ENCODE data around the gene EPB41L5.
"Not testable (repeated sequence)": the region's sequence is repeated elsewhere in the genome, so short reads cannot be mapped to it uniquely, and the experiment has no call there.

Gene EPB41L5

DNA sequence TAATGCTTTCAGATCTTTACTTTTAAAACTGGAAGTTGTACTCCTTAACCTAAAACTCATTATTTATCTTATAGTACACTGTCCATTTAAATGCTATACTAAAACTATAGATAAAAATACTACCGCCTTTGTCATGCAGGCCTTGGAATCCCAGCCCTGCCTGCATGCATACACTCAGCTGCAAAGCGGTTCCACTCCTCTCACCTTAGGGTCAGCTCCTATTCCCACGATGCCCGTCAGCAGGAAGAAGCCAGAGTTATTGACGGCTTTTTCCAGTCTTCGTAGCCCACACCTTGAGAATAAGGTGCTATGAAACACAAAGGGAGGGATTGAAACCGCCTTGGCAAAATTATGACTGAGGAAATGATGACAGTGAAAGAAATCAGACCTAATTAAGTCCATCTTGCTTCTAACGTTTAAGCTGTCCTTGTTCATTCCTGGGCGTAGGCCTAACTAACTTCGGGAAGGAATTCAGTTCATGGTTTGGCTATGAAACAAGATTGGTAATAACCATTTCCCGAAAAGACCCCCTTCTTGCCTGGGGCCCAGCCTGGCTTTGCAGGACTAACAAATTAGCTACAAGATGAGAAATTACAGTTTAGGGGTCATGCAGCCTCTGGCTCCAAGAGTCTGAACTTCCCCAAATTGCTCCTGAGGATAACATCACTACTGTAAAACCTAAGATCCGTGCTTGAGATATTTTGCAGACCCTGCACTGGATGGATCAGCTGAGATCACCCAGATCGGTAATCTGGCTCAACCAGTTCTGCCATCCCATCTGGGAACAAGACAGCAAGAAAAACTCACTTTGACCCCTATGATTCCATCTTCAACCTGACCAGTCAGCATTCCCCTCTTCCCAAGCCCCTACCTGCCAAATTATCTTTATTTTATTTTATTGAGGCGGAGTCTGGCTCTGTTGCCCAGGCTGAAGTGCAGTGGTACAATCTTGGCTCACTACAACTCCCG, 17.1 kb downstream of the EPB41L5 start:
- no peak for DNase-seq

DNA sequence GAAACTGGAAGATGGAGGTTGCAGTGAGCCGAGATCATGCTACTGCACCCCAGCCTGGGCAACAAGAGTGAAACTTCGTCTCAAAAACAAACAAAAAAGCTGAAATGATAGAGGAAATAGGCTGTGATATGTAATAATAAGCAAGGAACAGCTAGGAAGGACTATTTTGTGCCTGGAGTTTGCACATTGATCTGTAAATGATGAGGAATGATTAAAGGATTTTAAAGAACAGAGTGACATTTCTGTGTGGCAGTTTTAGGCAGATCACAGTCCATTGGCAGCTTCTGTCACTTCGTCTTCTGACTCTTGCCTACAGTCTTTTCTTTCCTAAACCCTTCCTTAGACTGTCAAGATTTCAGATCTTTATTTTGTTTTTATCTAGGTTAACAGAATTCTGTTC, 19.4 kb downstream of the EPB41L5 start:
- no peak for DNase-seq

DNA sequence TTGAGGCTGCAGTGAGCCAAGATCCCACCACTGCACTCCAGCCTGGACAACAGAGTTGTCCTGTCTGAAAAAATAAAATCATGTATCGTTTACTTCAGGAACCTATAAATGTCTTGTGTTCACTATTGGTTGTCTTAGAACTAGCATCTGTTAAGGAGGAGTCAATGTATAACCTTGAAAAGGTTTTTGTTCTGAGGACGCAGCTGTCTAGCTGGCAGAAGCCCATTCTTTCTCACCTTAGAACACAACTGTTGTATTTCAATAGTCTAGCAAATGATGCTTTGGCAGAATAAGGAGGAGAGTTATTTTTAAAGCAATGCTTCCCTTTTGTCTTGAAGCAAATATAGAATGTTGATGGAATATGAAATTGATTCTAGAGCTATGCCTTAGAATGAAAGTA, 21.1 kb downstream of the EPB41L5 start:
- no peak for DNase-seq

DNA sequence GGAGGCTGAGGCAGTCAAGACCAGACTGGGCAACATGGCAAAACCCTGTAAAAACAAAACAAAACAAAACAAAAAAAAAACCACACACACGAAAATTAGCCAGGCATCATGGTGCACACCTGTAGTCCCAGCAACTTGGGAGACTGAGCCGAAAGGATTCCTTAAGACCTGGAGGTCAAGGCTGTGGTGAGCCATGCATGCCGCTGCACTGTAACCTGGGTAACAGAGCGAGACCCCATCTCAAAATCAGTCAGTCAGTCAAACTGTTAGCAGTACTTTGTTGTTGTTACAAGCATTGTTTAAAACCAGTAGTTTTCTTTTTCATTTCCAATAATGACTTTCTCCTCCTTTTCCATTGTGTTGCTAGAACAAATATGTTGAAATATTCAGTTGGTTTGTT, 21.7 kb downstream of the EPB41L5 start:
- DNase-seq: no peak

DNA sequence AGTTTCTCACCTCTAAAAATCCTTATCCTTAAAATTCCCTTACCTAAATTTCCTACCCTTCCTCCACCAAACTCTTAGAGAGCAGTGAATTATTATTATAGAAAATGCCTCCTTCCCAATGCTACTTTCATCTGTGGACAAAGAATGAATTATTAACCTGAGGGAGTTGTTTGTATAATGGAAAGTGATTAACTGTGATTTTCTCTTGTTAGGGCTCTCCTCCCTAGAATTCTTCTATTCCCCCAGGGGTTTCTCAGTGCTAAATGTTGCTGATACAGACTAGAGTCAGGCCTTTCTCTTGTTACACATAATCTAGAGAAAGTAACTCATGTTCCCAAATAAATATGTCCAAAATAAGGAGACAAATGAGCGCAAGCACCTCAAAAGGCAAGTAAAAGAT, 23.3 kb downstream of the EPB41L5 start:
- DNase-seq: no peak

DNA sequence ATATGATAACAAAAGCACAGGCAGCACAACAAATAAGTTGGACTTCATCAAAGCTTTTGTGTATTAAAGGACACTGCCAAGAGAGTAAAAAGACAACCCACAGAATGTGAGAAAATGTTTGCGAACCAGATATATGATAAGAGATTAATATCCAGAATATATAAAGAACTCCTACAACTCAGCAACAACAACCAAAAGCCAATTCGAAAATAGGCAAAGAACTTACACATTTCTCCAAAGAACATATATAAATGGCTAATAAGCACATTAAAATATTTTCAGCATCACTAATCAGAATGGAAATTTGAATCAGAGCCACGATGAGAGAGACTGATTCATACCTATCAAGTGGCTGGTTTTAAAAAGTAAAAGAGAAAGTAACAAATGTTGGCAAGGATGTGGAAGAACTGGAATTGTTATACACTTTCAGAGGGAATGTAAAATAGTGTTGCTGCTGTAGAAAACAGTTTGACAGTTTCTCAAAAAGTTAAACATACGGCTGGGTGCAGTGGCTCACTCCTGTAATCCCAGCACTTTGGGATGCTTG, 25.2 kb downstream of the EPB41L5 start:
- DNase-seq: no peak

DNA sequence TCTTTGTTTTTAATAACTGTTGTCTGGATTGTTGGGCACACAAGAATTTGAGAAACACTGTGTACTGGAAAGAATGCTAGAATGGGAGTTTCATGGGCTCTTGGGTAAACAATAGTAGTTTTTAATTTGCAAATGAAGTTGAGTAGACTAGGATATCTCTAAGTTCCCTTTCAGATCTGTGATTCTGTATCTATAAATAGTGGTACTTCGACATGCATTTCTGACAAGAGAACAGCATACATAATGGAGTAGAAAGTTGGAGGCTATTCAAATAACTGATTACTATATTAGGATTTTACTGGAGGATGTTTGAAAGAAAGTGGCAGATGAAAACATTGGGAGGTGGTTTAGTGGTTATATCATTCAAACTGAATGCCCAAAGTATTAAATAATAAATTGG, 29.5 kb downstream of the EPB41L5 start:
- DNase-seq: no peak

DNA sequence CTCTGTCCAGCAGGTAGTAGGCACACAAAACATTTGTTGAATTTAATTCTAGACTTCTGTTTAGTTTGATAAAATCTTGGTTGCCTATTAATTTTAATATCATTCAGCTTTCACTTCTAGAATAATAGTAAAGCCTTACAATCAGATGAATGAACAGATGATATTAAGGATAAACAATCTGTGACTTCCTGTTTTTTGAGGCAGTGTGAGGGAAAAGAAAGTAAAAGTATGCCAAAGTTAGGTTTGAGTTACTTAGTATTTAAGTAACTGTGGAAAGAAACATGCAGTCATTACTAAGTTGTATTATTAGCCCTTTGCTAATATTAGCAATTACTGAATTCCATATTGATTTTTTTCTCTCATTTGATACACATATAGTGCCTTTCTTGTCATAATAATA, 31.5 kb downstream of the EPB41L5 start:
- no peak for DNase-seq

DNA sequence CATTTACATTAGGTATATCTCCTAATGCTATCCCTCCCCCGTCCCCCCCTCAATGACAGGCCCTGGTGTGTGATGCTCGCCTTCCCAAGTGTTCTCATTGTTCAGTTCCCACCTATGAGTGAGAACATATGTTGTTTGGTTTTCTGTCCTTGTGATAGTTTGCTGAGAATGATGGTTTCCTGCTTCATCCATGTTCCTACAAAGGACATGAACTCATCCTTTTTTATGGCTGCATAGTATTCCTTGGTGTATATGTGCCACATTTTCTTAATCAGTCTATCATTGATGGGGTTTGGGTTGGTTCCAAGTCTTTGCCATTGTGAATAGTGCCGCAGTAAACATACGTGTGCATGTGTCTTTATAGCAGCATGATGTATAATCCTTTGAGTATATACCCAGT, 32.9 kb downstream of the EPB41L5 start:
- not testable (repeated sequence) for DNase-seq

DNA sequence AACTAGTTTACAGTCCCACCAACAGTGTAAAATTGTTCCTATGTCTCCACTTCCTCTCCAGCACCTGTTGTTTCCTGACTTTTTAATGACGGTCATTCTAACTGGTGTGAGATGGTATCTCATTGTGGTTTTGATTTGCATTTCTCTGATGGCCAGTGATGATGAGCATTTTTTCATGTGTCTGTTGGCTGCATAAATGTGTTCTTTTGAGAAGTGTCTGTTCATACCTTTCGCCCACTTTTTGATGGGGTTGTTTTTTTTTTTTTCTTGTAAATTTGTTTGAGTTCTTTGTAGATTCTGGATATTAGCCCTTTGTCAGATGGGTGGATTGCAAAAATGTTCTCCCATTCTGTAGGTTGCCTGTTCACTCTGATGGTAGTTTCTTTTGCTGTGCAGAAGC, 33.4 kb downstream of the EPB41L5 start:
- DNase-seq: not testable (repeated sequence)

DNA sequence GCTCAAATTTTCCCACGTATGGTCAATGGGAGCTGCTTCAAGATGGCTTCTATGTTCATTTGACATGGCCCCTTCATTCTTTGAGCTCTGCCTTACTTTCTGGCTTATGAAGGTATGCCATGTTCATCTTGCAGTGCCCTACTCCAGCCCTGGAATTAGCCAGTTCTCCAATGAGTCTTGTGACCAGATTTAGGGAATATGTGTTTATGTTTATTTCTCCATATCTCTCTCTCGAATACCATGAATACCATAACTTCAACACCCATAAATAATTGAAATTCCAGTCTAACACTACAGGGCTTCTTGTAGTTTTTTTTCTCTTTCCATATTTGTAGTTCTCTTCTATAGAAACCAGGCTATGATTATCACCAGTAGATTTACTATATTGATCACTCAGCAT, 39.7 kb downstream of the EPB41L5 start:
- no peak for DNase-seq

DNA sequence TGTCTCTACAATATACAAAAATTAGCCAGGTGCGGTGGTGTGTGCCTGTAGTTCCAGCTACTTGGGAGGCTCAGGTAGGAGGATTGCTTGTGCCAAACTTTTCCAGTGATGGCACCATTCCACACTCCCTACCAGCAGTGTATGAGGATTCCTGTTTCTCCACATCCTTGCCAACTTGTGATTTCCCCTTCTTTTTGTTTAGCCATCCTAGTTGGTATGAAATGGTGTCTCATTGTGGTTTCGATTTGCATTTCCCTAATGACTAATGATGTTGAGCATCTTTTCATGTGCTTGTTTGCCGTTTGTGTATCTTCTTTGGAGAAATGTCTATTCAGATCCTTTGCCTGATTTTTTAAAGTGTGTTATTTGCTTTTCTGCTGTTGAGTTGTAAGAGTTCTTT, 41.0 kb downstream of the EPB41L5 start:
- no peak for DNase-seq

DNA sequence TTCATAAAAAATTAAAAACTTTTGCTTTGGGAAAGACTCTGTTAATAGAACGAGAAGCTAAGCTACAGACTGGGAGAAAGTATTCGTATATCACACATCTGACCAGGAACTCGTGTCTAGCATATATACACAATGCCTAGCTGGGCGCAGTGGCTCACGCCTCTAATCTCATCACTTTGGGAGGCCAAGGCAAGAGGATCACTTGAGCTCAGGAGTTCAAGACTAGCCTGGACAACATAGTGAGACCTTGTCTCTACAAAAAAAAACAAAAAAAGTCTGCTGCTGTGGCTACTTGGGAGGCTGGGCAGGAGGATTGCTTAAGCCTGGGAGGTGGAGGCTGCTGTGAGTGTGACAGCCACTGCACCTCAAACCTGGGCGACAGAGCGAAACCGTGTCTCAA, 46.6 kb downstream of the EPB41L5 start:
- no peak for DNase-seq

DNA sequence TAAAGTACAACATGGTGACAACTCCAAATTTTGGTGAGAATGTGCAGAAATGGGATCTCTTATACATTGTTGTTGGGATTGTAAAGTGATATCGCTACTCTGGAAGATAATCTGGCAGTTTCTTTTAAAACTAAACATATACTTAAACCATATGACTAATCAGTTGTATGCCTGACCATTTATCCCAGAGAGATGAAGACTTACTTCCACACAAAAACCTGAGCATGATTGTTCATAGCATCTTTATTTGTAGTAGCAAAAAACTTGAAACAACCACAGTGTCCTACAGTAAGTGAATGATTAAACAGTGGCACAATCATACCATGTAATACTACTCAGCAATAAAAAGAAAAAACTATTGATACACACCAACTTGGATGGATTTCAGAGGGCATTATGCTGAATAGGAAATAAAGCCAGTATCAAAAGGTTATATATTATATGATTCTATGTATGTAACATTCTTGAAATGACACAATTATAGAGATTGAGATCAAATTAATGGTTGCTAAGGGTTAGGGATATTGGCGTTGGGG, 47.3 kb downstream of the EPB41L5 start:
- DNase-seq: no peak

DNA sequence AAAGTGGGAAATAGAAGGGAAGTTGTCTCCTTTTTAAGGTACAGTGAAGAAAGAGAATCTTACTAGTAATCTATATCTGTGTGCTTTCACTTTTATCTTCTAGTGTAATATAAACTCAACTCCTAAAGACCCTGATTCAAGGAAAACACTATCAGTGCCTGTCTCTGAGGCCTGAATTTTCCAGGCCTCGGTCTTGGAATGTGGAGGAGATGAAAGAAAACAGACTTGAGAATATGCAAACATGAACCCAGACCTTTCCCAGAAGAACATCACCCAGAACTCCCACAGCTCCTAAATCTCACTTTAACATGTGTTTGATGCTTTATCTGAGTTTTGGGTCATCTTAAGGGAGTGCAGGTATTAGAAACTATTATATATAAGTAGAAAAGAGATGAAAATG, 51.8 kb downstream of the EPB41L5 start:
- DNase-seq: no peak

DNA sequence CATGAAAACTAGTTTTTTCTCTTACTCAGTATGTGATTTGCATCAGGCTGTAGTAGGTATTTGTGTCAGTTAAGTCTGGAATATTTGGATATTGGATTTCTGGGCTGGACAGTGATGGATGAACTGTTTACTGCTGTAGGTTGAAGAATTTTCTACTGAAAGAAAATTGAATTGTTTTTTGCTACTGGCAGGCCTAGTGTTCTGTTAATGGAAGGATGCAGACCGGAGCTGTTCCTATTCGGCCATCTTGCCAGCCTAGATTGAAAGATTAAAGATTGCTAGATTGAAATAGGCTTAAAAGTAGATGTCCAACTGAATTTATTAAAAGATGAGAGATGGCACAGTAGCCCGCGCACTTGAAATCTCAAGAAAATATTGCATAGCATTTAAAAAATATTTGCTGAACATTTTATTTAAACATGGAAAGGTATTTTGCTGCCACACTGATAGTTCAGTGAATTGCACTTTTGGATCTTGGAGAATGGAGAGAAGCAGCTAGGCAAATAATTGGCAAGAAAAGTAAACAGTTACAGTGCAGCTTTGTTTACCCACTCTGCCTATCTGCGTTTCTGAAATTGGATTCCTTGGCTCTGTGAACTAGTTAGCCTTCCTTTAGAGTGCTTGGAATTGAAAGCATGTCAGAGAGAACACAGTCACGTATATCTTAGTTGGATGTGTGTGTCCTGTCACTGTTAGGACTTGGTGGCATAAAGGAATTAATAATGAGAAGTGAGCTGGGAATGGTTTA, 54.1 kb downstream of the EPB41L5 start:
- no peak for DNase-seq

DNA sequence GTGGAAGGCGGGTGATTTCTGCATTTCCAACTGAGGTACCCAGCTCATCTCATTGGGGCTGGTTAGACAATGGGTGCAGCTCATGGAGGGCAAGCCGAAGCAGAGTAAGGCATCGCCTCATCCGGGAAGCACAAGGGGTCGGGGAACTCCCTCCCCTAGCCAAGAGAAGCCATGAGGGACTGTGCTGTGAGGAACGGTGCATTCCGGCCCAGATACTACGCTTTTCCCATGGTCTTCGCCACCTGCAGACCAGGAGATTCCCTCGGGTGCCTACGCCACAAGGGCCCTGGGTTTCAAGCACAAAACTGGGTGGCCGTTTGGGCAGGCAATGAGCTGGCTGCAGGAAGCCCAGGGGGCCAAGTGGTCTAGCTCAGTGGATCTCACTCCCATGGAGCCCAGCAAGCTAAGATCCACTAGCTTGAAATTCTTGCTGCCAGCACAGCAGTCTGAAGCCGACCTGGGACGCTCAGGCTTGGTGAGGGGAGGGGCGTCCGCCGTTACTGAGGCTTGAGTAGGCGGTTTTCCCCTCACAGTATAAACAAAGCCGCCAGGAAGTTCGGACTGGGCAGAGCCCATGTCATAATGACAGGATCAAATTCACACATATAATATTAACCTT, 55.3 kb downstream of the EPB41L5 start:
- not testable (repeated sequence) for DNase-seq

DNA sequence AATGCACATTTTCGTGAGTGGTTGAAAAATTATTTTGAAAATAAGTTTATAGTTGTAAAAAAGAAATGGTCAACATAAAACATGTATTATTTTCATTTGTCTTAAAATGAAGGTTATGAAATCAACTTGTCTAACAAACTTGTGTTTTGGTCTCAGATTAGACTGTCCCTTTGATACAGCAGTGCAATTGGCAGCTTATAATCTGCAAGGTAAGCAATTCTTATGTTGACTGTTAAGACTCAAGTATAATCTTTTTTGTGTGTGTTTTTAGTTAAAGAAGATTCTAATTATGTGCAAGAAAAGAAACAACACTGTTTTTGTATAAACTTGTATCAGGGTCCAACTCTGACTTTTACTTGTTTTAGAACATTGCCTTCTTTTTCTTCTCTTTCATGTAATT, 62.7 kb downstream of the EPB41L5 start:
- DNase-seq: no peak

DNA sequence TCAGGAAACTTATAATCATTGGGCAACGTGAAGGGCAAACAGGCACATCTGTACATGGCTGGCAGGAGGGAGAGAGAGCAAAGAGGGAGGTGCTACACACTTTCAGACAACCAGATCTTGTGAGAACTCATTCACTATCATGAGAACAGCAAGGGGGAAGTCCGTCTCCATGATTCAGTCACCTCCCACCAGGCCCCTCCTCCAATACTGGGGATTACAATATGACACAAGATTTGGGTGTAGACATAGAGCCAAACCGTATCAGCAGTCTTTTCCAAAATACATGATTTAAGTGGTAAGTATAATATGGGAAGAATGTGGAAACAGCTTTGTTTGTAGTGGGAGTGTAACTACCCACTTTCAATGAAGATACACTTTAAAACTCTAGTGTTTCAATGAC, 65.0 kb downstream of the EPB41L5 start:
- DNase-seq: no peak

DNA sequence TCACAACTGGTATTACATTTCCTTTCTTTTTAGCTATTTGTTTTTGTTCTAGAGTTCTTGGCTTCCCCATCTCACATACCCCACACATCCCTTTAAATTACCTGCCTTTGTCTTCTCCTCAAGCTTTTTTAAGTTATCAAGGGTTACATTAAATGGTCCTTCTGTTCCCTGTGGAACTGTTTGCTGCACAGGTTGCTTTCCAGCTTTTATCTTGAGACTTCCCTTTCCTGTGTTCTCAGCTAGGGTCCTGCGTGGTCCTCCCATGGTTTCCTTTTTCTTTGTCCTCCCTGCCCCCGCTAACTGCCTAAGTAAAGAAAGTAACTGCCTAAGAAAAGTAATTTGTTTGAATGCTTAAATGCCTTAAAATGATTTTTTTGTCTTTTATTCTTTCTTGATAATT, 66.8 kb downstream of the EPB41L5 start:
- no peak for DNase-seq

DNA sequence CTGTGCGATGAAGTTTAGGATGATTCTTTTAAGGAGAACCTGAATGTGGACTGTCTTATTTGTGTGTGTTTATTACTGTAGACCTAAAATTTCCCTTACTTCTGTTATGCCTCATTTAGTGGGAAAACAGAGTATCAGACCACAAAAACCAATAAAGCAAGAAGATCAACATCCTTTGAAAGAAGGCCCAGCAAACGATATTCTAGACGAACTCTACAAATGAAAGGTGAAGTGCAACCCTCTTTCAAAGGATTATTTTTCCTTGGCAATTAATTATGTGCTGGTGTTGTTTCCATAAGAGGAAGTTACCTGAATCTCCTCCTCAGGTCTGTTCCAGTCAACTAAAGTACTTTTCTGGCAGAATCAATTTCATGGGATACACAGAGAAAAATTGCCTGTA, 78.6 kb downstream of the EPB41L5 start:
- DNase-seq: no peak

DNA sequence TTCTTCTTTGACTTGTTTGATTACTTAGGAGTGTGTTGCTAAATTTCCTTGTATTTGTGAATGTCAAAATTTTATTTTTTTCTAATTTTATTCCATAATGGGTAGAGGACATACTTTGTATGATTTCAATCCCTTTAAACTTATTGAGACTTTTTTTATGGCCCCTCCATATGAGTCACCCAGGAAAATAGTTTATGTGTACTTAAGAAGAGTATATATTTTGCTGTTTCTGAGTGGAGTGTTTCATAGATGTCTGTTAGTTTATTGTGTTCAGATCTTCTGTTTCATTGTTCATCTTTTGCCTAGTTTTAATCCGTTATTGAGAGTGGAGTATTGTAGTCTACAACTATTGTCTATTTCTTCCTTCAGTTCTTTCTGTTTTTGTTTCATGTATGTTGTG, 81.9 kb downstream of the EPB41L5 start:
- DNase-seq: no peak

DNA sequence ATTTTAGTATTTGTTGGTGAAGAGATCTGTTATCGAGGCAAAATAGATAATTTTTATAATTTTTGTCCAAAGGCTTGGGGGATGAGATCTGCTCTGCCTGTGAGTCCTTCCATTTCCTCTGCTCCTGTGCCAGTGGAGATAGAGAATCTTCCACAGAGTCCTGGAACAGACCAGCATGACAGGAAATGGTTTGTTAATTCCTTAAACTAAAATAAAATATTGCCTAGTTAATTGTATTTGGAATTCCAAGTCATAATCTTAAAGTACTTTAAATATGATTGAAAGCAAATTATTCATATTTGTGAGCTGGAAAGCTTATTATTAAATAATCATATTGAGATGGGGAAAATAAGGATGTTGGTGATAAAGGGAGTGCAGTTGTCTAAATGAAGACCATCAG, 87.8 kb downstream of the EPB41L5 start:
- DNase-seq: no peak

Data from cerebellar nuclear complex (tissue), 1 donor.